Kidney (tissue), 14 donors: ENCODE measurements around the gene RNF145. TPM values are rescaled to one million over a fixed set of nuclear protein-coding genes. Genes with fewer than 3 reads are reported as not detected.

ENCODE experiments used
- DNase-seq, 5 donors: peaks; one replicate each; pipeline ENCODE4 v3.0.0-alpha.2; 2013 to 2020
- FAIRE-seq: peaks from 2 replicates; lab custom pipeline; 2012; peaks lifted over from hg19 to GRCh38; lab: Jason Lieb, UNC
- H3K27ac ChIP-seq, 2 donors: one replicate each; pipeline ENCODE4 v1.7.0; 2013; ENCODE audit warnings: low read depth in 2 of 2, low read length in 2 of 2, inconsistent platforms in 1 of 2
- H3K27me3 ChIP-seq: one replicate; pipeline ENCODE4 v1.7.1; 2013; ENCODE audit warnings: low read length, inconsistent platforms; ENCODE audit not compliant: control insufficient read depth, insufficient read depth
- H3K36me3 ChIP-seq, 3 donors: one replicate each; pipeline versions ENCODE4 v1.7.0 to v1.7.1; 2013; ENCODE audit warnings: low read length in 3 of 3, control low read depth in 1 of 3, inconsistent platforms in 1 of 3; ENCODE audit not compliant: insufficient read depth in 3 of 3, control insufficient read depth in 2 of 3
- H3K4me1 ChIP-seq, 3 donors: one replicate each; pipeline versions ENCODE4 v1.7.0 to v1.7.1; 2013; ENCODE audit warnings: low read length in 3 of 3, inconsistent platforms in 1 of 3, low read depth in 1 of 3; ENCODE audit not compliant: control insufficient read depth in 2 of 3, insufficient read depth in 2 of 3
- H3K4me3 ChIP-seq, 3 donors: one replicate each; pipeline versions ENCODE4 v1.7.0 to v1.8.1; 2013; ENCODE audit warnings: low read length in 3 of 3, control low read depth in 1 of 3, inconsistent platforms in 1 of 3
- H3K9ac ChIP-seq, 3 donors: one replicate each; pipeline versions ENCODE4 v1.7.0 to v1.7.1; 2013; ENCODE audit warnings: low read length in 3 of 3, control low read depth in 1 of 3, inconsistent platforms in 1 of 3
- H3K9me3 ChIP-seq, 3 donors: one replicate each; pipeline versions ENCODE4 v1.7.0 to v1.7.1; 2013; ENCODE audit warnings: low read length in 3 of 3, control low read depth in 1 of 3, inconsistent platforms in 1 of 3; ENCODE audit not compliant: control insufficient read depth in 2 of 3, insufficient read depth in 1 of 3
- CTCF ChIP-seq: IDR thresholded peaks from 3 replicates; pipeline ENCODE4 v1.5.1; 2012; ENCODE audit warnings: mild to moderate bottlenecking, moderate library complexity, borderline replicate concordance; ENCODE audit not compliant: insufficient read depth; ENCODE audit errors: extremely low read depth
- intact Hi-C: fragments of 100-400 bp; cut with DNase I; formaldehyde crosslinking; loops from one replicate; pipeline ENCODE4 v1.11.1; 2022
- polyA plus RNA-seq: library from polyadenylated mRNA; stranded (reverse); fragments of 350-450 nt; fragmentation: Illumina TruSeq; extraction: RNeasy Lipid Tissue Mini Kit (QIAGEN cat#74804); gene quantifications from one replicate; pipeline ENCODE4 v1.2.3, GENCODE V29; 2014; ENCODE audit warnings: low read depth, low replicate concordance; ENCODE audit not compliant: insufficient read depth
- total RNA-seq: library from RNA; stranded (reverse); fragmentation: NEBNext Ultra II Directional; extraction: Animal tissue kit (Norgen Biotek cat#: 25700); gene quantifications from one replicate; pipeline ENCODE4 v1.2.1, GENCODE V29; 2021
- donor health status: control.
- donor health status: control.
- donor health status: control.
- donor health status: control.
- donor health status: control.
- donor health status: DM: yes; HTN: yes; CAD: no.
- donor health status: Normal renal cell carcinoma (clear cell type).

Gene RNF145
- total and polyA plus RNA-seq, 2 donors from 2014 or later, result 29.6 to 66.5 TPM

- Histone ChIP-seq H3K27me3 (no peaks in the 10 kb centered on the region), H3K27ac (no peak overlapping the region), H3K9me3 (no peaks in the 10 kb centered on the region), H3K4me1 (peaks cover 4 to 6% (median 5%) of the 10 kb centered on the region in 3 donors), H3K9ac (no peak overlapping the region), H3K36me3 (no peaks in the 10 kb centered on the region), H3K4me3 (no peak overlapping the region)
- no peak for FAIRE-seq
- TF ChIP-seq CTCF, result no peak
- intact Hi-C loops, result no loop called here
- DNase-seq, result no peak
Observed at GRCh38 chr5:159217236-159217635, 7.9 kb upstream of the RNF145 start.

- Histone ChIP-seq H3K4me1 (peaks cover 4 to 6% (median 5%) of the 10 kb centered on the region in 3 donors), H3K36me3 (no peaks in the 10 kb centered on the region), H3K27me3 (no peaks in the 10 kb centered on the region), H3K9me3 (no peaks in the 10 kb centered on the region), H3K4me3 (no peak overlapping the region), H3K27ac (no peak overlapping the region), H3K9ac (no peak overlapping the region)
- FAIRE-seq (no peak), DNase-seq (no peak)
- intact Hi-C loops, result no loop called here
- no peak for TF ChIP-seq CTCF
Observed at GRCh38 chr5:159216454-159216853, 7.1 kb upstream of the RNF145 start.

- intact Hi-C loops, result no loop called here
- FAIRE-seq (no peak), DNase-seq (no peak)
- H3K27me3 ChIP-seq, result no peaks in the 10 kb centered on the region
- no peak overlapping the region for H3K27ac ChIP-seq
- peaks cover 4 to 6% (median 5%) of the 10 kb centered on the region in 3 donors for H3K4me1 ChIP-seq
- H3K36me3 ChIP-seq, result no peaks in the 10 kb centered on the region
- no peak overlapping the region for H3K9ac ChIP-seq
- H3K9me3 ChIP-seq, result no peaks in the 10 kb centered on the region
- H3K4me3 ChIP-seq, result no peak overlapping the region
- TF ChIP-seq CTCF, result no peak
Observed at GRCh38 chr5:159215886-159216285, 6.5 kb upstream of the RNF145 start.
